ENCODE results near the gene HS3ST3B1.

The HS3ST3B1 gene

DNA sequence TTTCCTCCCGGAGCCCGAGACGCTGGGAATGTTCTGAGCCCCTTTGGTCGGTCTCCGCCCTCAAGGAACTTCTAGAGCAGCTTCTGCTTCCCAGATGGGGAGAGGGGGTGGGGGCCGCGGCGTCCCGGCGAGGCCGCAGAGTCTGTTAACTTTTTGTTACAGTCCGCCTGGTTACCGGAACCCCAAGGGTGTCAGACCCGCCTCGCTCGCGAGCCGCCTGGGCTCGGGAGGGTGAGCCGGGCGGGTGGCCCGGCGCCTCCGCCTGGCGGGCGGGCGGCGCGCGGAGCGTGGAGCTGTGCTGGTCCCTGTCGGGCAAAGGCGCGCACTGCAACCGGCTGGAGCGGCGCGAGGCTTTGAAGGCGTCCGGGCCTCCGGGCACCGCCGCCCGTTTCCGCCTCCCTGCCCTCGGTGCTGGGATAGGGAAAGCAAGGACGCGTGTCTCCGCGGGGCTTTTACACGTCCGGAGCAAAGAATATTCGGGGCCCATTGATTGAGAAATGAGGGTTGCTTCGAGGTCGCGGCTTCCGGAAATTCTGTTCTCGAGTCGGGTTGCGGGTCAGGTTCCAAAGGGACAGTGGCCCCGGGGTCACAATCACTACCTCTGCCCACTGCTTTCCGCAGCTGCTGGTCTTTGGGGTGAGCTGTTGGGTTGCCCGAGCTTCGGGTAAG, 1.7 kb downstream of the HS3ST3B1 start:
- peak; percentile 47 to 96 (median 64) for DNase-seq
- intact Hi-C loops (cut with DNase I): loop anchor here (1.0 kb wide), 1 partner anchor 705 kb away; no protein-coding TSS in a partner anchor

DNA sequence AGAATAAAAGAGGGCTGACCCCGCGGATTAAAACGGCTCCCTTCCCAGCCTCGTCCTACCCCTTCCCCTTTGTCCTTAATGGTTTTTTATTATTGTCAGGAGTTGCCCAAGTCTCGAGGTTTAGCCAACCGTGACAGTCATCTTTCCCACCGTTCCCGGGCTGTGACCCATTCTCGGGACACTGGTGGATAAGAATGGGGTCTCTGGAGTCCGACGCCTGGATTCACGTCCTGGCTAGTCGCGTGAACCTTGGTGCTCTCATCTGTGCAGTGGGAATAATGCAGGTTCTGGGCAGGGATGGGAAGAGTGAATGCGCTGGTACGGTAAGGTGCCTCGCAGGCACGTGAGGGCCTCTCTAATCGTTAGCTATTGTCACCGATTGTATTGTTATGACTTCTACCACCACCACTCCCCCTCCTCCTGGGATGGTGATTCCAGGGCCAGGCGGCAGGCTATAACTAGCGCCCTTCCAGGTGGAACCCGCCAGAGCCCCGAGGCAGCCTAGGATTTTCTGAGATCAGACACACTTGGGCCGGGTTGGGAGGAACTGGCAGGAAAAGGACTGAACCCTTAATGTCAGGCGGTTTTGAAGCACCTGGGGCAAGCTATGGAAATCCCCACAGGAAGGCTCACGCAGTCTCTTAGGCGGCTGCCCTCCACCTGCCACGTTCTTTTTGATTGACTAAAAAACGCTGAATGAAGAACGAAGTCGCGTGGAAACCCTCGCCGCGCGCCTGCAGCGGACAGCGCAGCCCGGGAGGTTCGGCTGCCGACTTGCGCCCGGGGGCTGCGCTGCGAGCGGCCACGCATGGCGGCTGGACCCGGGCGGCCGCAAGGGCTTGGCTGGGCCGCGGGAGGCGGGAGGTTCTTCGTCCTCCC, 2.7 kb downstream of the HS3ST3B1 start:
- intact Hi-C loops (cut with DNase I): no loop called here
- peak in 1 of 10 donors; percentile 66 for DNase-seq

DNA sequence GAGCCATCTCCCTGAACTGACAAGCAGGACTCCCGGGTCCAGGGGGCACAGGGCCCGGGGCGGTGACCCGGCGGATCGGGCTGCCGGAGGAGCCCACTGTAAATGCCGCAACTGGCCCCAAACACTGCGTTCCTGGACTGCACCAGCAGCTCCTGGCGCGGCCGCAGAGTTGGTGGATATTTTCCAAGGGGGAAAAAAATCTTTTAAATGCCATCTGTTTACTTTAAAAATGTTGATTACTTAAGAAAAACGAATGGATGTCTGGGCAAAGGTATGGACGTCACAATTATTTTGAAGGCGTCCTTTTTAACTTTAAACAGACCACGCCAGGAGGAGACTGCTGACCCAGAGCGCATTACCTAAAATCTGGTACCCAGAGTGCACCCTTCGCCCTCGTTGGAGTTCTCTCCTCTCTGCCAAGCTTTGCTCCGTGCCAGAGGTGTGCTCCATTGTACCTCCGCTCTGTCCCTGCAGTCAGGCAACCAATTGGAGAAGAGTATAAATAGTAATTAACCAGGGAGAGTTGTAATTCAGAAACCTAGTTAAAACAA, 3.4 kb downstream of the HS3ST3B1 start:
- intact Hi-C loops (cut with DNase I): no loop called here

DNA sequence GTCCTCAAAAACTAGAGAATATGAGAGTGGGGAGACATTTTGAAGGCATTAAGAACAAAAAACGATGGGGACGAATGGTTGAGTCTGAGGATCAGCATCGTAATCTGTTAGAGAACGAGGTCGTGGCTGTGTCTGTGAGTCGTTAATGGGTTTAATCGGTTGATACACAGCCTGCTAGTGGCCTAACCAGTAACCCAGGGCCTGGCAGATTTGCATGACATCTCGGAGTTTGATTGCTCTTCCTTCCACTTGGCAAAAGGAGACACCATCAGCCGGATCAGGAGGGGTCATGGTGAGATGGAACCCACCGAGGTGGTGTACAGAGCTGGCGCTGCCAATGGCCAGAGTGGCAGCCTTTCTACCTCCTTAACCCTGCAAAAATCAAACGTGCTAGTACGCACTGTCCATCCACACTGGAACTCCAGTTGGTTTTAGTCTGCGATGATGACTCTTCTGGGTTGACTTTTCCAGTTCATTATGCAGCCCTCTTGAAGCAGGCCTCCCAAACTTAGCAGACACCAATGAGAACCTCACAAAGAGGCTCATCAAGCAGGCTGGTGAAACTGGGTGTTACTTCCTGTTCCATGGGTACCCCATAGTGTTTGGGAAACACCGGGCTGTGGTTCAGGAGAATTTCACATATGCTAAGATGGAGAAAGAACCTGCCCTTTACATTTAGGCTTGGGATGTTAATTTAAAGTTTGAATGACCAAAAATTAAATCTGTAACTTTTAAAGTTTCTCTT, 4.1 kb downstream of the HS3ST3B1 start:
- DNase-seq: no peak
- intact Hi-C loops (cut with DNase I): no loop called here

More for the DNA sequence above, 3.4 kb downstream of the HS3ST3B1 start:
- no peak for DNase-seq

DNA sequence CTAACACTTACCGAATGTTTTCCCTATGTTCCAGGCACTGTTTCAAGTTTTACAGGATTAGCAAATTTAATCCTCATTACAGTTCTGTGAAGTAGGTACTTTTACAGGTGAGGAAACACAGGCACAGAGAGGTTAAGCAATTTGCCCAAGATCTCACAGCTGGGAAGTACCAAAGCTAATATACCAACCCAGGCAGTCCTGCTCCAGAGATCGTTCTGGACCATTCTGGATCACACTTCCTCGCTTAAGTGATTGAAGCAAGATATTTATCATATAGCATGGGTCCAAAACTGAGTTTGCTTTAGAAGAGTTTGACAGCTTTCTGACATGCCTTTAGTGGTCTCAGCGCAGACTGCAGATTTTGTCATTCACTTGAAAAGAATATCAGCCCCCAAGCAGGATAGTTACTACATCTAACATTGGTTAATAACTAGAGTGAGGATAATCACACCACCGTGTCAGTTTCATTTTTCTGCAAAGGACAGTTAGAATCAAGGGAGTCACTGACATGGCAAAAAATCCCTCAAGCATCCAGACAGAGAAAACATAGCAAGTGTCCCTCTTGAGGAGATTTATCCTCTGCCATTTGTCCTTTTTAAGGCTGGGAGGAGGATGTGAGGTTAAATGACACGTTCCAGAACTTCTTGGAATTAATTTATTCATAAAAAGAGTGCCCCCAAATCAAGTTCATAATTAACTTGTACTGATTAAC, 5.1 kb downstream of the HS3ST3B1 start:
- intact Hi-C loops (cut with DNase I): no loop called here
- no peak for DNase-seq

DNA sequence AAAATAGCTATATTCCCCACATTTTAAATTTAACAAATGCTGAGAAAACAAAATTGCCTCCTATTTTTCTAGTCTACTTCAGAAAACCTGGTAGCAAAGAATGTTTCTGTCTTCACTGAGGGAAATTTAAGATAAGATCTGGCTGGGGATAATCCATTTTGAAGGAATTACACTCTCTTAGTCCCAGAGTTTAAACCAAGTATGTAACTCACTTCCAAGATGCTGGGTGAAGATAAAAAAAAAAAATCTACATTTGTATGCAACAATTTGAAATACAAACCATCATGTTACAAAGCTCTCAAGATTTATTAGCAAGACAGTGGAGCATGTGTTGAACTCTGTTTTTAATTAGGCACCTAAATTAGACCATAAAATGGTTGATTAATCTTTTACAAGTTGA, 5.7 kb downstream of the HS3ST3B1 start:
- intact Hi-C loops (cut with DNase I): no loop called here
- no peak for DNase-seq

DNA sequence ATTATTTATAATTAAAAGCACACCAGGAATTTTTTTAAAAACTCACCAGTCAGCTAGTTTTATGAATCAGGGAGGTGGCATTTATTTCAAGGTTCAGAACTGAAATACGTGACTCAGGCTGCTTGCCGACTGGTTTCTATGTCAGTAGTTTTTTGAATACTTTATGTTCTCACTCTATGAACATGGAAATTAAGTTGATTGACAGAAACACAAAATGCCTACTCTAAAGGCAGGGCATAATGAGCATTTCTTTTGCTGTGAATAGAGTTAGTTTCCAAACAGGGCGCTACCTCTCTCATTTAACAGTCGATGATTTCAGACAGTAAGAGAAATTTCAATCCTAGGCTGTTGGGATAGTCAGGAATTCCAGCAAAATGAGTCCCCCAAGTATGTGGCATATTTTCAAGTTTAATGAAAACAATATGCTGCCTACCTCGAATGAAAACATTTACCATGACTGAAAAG, 6.7 kb downstream of the HS3ST3B1 start:
- intact Hi-C loops (cut with DNase I): no loop called here
- no peak for DNase-seq

DNA sequence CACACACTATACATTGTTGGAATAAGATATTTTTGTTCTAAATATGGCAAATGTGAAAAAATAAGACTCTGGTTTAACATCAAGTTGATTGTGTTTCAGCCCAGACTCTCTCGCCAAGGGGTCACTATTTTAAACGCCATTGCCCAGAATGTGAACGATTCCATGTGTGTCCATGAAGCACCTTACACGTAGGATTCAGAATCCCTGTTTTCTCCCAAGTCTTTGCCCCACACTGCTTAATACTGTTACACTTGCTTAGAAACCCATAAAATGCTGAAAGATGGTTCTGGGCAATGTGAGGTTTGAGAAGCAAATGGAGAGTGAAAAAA, 7.7 kb downstream of the HS3ST3B1 start:
- DNase-seq: no peak
- intact Hi-C loops (cut with DNase I): no loop called here

DNA sequence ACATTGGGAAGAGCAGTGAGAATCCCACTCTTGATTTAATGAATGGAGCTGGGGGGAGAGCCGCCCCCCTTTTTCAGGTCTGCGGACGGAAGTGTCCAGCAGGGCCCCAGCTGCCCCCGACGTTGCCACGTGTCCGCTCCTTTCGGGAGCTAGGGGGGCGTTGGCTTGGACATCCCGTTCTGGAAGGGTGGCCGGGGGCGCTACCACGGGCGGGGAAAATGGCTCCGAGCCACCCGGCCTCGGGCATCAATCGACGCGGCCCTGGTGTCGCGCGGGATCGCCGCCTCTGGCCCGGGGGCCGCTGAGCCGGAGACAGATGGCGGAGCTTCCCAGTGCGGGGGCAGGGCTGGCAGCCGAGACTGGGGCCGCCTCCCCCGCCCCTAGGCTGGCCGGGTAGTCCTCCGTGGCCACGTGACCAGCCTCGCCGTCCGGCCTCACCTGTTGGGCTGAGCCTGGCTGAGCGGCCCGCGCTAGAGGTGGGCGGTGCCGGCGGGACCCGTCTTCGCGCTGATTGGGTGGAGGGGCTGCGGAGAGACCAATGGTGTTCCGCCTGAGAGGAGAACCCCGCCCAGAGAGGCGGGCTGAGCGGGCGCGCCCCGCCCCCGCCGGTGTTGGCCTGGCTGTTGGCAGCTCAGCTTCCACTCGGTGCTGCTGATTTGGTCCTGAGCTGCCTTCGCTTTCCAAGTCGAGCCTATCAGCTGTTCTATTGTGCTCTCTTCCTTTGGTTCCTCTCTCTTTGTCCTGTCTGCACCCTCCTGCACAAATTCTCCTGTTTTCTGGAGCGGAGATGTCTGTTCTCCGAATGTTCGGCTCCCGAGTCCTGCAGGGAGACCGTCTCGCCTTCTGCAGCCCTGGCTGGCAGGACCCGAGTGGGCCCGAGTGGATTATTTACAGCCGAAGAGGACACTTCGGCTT, 8.3 kb downstream of the HS3ST3B1 start:
- DNase-seq: peak; percentile 57 to 96 (median 66)
- intact Hi-C loops (cut with DNase I): no loop called here

DNA sequence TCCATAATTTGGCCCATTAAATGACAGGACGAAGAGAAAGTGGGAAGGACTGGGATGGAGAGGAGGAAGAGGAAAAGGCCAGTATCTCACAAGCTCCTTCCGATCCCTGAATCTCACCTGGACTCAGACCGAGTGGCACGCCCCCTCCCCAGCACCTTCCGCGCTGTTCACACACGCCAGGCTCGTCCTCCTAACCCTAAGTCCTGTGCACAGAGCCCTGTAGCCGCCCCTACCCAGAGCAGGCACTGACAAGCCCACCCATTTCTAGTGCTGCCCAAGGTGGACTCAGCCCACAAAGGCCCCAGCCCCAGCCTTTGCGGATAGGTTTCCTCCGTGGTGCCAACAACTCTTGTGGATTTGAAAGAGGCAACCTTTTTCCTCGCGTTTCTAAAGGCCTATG, 9.2 kb downstream of the HS3ST3B1 start:
- intact Hi-C loops (cut with DNase I): no loop called here
- DNase-seq: no peak

DNA sequence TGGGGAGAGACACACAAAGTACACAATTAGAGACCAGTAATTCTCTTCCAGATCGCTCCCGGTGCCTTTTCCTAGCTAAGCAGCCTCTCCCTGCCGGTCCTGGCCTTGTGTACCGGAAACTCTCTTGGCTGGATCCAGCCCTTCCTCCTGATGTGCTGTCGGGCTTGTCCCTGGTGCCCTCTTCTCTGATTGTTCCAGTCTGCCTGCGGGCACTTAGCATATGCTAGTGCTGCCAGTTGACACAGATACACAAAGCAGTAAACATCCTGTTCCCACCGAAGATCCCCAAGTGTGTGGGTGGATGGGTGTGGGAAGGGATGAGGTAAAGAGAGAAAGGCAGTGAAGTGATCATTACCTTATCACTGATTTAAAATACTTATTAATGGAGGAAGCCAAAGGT, 9.7 kb downstream of the HS3ST3B1 start:
- DNase-seq: no peak
- intact Hi-C loops (cut with DNase I): no loop called here

DNA sequence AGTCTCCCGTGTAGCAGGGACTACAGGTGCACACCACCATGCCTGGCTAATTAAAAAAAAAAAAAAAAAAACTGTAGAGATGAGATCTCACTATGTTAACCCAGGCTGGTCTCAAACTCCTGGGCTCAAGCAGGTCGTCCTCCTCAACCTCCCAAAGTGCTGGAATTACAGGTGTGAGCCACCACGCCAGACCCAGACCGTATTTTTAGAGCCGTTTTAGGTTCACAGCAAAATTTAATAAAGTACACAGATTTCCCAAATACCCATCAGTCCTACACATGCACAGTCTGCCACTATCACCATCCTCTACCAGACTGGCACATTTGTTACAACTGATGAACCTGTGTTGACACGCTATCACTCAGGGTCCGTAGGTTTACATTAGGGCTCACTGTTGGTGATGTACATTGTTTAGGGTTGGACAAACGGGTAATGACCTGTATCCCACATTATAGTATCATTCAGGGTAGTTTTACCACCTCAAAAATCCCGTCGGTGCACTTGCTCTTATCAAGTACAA, 10.4 kb downstream of the HS3ST3B1 start:
- intact Hi-C loops (cut with DNase I): no loop called here
- no peak for DNase-seq

DNA sequence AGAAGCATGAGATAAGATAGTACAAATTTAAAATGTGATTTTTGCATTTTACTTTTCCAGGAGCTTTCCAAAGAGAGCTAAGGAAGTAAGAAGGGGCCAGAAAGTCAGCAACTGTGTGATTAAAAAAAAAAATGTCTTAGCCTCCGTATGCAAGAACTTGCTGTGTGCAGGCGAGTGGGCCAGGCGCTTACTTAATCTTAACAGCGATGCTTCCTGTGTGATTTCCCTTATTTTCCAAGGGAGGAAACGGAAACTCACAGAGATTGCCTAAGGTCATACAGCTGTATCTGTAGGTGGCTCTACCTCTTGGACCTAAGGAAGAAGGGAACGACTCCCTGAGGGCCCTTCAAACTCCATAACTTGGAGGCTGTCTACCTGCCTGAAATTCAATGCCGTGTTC, 11.1 kb downstream of the HS3ST3B1 start:
- intact Hi-C loops (cut with DNase I): no loop called here
- no peak for DNase-seq

DNA sequence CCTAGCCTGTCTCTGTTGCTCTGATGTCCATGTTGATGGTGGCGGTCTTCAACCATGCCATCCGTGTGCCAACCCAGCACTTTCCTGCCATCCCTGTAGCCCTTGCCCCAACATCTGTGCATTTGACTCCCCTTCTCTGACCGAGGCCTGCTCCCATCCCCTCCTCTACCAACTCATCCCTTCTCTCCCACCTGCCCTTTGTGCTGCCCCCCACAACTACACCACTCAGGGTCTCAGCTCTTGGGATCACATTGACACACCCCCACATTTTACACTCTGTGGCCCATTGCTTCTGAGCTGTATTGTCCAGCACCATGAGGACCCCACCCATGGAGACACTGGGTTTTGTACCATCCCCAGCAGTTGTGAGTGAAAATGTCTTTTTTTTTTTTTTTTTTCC, 11.6 kb downstream of the HS3ST3B1 start:
- DNase-seq: no peak
- intact Hi-C loops (cut with DNase I): no loop called here

DNA sequence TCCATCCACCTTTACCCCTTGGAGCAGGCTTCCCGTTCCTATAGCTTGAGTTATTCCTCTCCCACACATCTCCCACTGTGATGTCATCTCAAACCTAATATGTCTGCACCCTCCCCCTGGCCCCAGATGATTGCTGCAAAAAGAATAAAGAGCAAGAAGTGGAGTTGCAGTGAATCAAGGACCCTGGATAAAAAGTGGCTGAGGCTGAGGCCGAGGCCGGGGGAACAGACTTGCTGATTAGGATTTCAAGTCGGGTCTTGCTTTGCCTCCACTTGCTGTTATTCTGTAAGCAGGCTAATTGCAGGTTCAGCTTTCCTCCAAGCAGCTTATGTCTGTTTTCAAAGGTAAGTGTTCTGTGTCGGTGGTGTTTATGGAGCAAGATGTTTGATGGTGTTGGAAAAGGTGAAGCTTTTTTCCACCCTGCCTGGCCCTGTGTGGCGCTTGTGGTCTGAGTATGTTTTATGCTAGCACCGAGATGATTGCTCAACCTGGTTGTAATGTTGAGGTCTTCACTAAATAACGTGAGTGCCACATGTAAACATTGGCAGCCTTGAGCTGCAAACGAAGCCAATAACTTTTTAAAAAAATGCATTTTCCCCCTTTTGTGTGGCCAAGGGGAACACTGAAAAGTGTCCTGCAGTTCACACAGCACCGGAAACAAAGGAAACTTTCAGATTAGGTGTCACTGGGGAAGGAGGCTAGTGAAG, 15.4 kb downstream of the HS3ST3B1 start:
- DNase-seq: no peak
- intact Hi-C loops (cut with DNase I): no loop called here

DNA sequence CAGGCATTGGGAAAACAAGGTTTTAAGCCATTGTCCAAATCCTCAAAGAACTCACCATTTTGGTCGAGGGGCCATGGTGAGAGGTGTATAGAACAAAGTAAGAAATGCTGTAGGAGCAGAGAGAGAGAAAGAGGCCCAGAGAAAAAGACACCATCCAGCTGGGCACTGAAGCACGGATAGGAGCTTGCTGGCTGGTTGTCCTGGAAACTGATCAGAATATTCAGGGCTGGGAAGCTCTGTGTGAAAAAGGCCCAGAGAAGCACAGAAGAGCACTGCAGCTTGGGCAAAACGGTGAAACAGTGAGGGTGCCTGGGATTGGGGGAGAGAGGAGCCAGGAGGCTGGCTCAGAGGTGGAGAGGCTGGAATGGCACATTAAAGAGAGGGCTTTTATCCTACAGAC, 16.5 kb downstream of the HS3ST3B1 start:
- no peak for DNase-seq

DNA sequence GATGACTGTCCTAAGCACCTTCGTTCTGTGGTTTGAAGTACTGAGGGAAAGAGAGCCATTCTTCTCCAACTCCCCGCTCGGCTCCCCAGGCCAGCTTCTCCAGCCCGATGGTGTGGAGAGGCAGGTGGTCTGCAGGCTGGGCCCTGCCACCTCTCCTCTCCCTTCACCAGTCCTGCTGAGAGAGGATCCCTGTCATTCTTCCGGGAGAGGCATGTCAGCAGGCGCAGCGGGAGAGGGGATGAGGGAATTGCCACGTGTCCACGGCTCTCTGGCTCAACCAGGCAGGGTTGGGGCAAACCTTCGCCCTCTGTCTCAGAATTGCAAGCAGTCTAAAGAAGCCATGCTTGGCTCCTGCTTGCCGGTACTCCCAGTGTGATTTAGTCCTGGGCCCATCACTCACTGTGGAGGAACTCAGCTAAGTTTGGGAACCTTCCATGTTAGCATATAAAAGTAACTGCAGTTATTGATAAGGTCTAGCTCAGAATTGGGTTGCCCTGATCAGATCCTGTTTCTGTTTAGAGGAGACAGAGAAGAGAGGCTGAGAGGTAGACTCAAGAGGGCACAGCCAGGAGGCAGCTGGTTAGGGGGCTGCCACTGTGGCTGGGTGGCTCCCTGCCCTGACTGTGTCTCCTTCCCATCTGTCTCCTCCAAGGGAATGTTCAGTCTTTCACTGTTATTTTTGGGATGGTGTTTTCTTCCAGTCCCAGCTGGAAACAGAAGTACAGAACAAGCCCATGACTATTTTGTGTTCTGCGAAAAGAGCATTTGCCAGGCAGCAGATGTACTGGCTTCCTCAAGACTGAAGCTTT, 17.4 kb downstream of the HS3ST3B1 start:
- intact Hi-C loops (cut with DNase I): no loop called here
- DNase-seq: no peak

More for the DNA sequence above, 16.5 kb downstream of the HS3ST3B1 start:
- intact Hi-C loops (cut with DNase I): no loop called here

DNA sequence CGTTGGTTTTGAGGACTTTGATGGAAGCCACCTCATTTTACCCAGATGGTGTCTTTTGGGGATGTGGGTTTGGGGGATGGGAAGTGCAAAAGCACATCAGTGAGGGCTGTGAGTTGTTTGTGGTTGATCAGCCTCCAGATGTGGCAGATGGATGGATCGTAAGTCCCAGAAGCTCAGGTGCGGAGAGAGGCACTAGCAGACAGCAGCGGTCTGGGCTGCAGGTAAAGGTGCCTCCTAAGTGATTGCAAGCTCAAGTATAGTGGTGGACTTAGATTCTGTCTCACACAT, 18.0 kb downstream of the HS3ST3B1 start:
- intact Hi-C loops (cut with DNase I): no loop called here
- DNase-seq: no peak
